K562 (cell line): Measurements from ENCODE around the gene ATP5MK. TPM values are rescaled to one million over a fixed set of nuclear protein-coding genes. Genes with fewer than 3 reads are reported as not detected.

Source experiments
- CEBPB ChIP-seq: fragments of 450-650 bp; IDR thresholded peaks from 2 replicates; pipeline ENCODE4 v1.6.1; 2016; ENCODE audit warnings: missing genetic modification characterization, missing compliant biosample characterization
- CHD4 ChIP-seq: fragments of 200-600 bp; sonication (generic); IDR thresholded peaks from 3 replicates; pipeline ENCODE4 v1.6.1; 2012; ENCODE audit warnings: low read depth, mild to moderate bottlenecking, mixed read lengths, low read length, inconsistent platforms; ENCODE audit not compliant: insufficient read depth, insufficient replicate concordance, poor library complexity, severe bottlenecking
- DMBX1 ChIP-seq: fragments of 250-450 bp; sonication (Bioruptor Pico); IDR thresholded peaks from 2 replicates; pipeline ENCODE4 v1.8.0; 2022; ENCODE audit warnings: inconsistent platforms, mild to moderate bottlenecking, moderate library complexity, borderline replicate concordance
- E2F5 ChIP-seq: sonication (generic); formaldehyde crosslinking; IDR thresholded peaks from 2 replicates; pipeline ENCODE4 v1.8.0; 2022; ENCODE audit warnings: mild to moderate bottlenecking, missing genetic modification reagents
- E2F6 ChIP-seq, 2 experiments: IDR thresholded peaks; 2 replicates each; pipeline ENCODE4 v1.6.1; 2011; ENCODE audit warnings: borderline replicate concordance in 1 of 2, control low read depth in 1 of 2, low read depth in 1 of 2, low read length in 1 of 2, mild to moderate bottlenecking in 1 of 2, mixed read lengths in 1 of 2, moderate library complexity in 1 of 2; ENCODE audit not compliant: insufficient read depth in 1 of 2, insufficient read length in 1 of 2, poor library complexity in 1 of 2, severe bottlenecking in 1 of 2; ENCODE audit errors: extremely low read depth in 1 of 2
- EP400 ChIP-seq: fragments of 450-650 bp; IDR thresholded peaks from 2 replicates; pipeline ENCODE4 v1.6.1; 2017; ENCODE audit warnings: antibody characterized with exemption, mild to moderate bottlenecking, moderate library complexity
- ERF ChIP-seq: fragments of 450-650 bp; formaldehyde crosslinking; IDR thresholded peaks from 2 replicates; pipeline ENCODE4 v1.4.0; 2020; ENCODE audit warnings: mild to moderate bottlenecking, mixed read lengths
- ETV1 ChIP-seq: fragments of 450-650 bp; conservative IDR thresholded peaks from 2 replicates; pipeline ENCODE4 v1.6.1; 2016; ENCODE audit warnings: missing genetic modification characterization, control low read depth, low read depth, missing compliant biosample characterization
- HMGN3 ChIP-seq: IDR thresholded peaks from 2 replicates; pipeline ENCODE4 v1.6.1; 2011; ENCODE audit warnings: borderline replicate concordance, low read depth, mild to moderate bottlenecking, mixed read lengths, low read length; ENCODE audit not compliant: insufficient read length; ENCODE audit errors: extremely low read depth
- KLF16 ChIP-seq: IDR thresholded peaks from 2 replicates; pipeline ENCODE4 v1.6.1; 2016; ENCODE audit warnings: antibody characterized with exemption
- MBD1 ChIP-seq: fragments of 250-450 bp; sonication (Bioruptor Pico); IDR thresholded peaks from 2 replicates; pipeline ENCODE4 v1.8.0; 2022; ENCODE audit warnings: inconsistent platforms
- MCM3 ChIP-seq: fragments of 450-650 bp; IDR thresholded peaks from 2 replicates; pipeline ENCODE4 v1.6.1; 2016
- NFRKB ChIP-seq: fragments of 450-650 bp; IDR thresholded peaks from 2 replicates; pipeline ENCODE4 v1.6.1; 2016; ENCODE audit warnings: low read depth
- SRF ChIP-seq, 2 experiments: fragments of 250-450, 450-650 bp in 1 of 2; sonication (Bioruptor Pico) in 1 of 2; sonication (generic) in 1 of 2; formaldehyde crosslinking; IDR thresholded peaks; 2 replicates each; pipeline versions ENCODE4 v1.5.0 to v1.5.1; 2020 to 2022; ENCODE audit warnings: mild to moderate bottlenecking in 1 of 2, missing genetic modification reagents in 1 of 2
- SUPT5H ChIP-seq: fragments of 450-650 bp; IDR thresholded peaks from 2 replicates; pipeline ENCODE4 v1.6.1; 2016
- TCF15 ChIP-seq: fragments of 250-450 bp; sonication (Bioruptor Pico); IDR thresholded peaks from 2 replicates; pipeline ENCODE4 v1.8.0; 2022; ENCODE audit warnings: moderate library complexity, mild to moderate bottlenecking, inconsistent platforms
- YY1 ChIP-seq, 3 experiments: IDR thresholded peaks; 2 replicates each; pipeline ENCODE4 v1.6.1; 2011; ENCODE audit warnings: low read length in 2 of 3, mild to moderate bottlenecking in 2 of 3, moderate library complexity in 2 of 3, borderline replicate concordance in 1 of 3, control low read depth in 1 of 3, low read depth in 1 of 3; ENCODE audit not compliant: insufficient read depth in 3 of 3, insufficient replicate concordance in 2 of 3, control insufficient read depth in 1 of 3, insufficient read length in 1 of 3; ENCODE audit errors: extremely low read depth in 1 of 3
- ZBTB9 ChIP-seq: fragments of 450-650 bp; formaldehyde crosslinking; IDR thresholded peaks from 2 replicates; pipeline ENCODE4 v1.4.0; 2020; ENCODE audit warnings: mild to moderate bottlenecking, moderate library complexity
- ZFP1 ChIP-seq: fragments of 450-650 bp; formaldehyde crosslinking; IDR thresholded peaks from 2 replicates; pipeline ENCODE4 v1.4.0; 2020; ENCODE audit warnings: mild to moderate bottlenecking, mixed read lengths
- ZNF253 ChIP-seq: fragments of 250-450 bp; sonication (Bioruptor Pico); conservative IDR thresholded peaks from 2 replicates; pipeline ENCODE4 v1.6.1; 2021; ENCODE audit warnings: mild to moderate bottlenecking
- ZNF263 ChIP-seq: sonication (generic); formaldehyde crosslinking; IDR thresholded peaks from 2 replicates; pipeline ENCODE4 v1.8.0; 2022; ENCODE audit warnings: mild to moderate bottlenecking, missing genetic modification reagents, borderline replicate concordance
- ZNF77 ChIP-seq: fragments of 250-450 bp; sonication (Bioruptor Pico); IDR thresholded peaks from 2 replicates; pipeline ENCODE4 v1.5.0; 2020
- polyA plus RNA-seq, 8 experiments: library from polyadenylated mRNA; depleted of rRNA in 4 of 8; stranded (reverse) in 5 of 8; unstranded in 3 of 8; fragments of >200 nt; fragmentation: Nextera tagmentation in 2 of 8; fragmentation: Illumina TruSeq in 1 of 8; extraction: Ambion mirVana in 2 of 8; extraction: Trizol in 1 of 8; gene quantifications; 2 replicates each; pipeline versions ENCODE4 v1.2.1 to v1.2.3, GENCODE V29; 2011 to 2014; ENCODE audit warnings: inconsistent platforms in 1 of 8, missing spikeins in 1 of 8
- total RNA-seq, 7 experiments: library from RNA; depleted of rRNA in 6 of 7; stranded (reverse); fragments of >200 nt in 6 of 7; fragmentation: Illumina TruSeq in 2 of 7; extraction: Trizol in 2 of 7; gene quantifications; 2 replicates each; pipeline versions ENCODE4 v1.2.1 to v1.2.3, GENCODE V29; 2011 to 2021; ENCODE audit warnings: low replicate concordance in 1 of 7

ATP5MK gene
- total and polyA plus RNA-seq, 9 of the 15 experiments (the other 6 are each of a cell fraction or from before 2014, with no cell fraction given), result 182 to 1,810 (median 741) TPM

GRCh38 chr10:103396067-103396788, at the start of gene ATP5MK, which contains the start of gene PDCD11 (continued):
- TF ChIP-seq ZBTB9 (CRISPR knock-in tag) (no peak), ERF (no peak), ETV1 (tag) (peak; percentile 78), MCM3 (no peak), EP400 (peak; percentile 94), ZNF263 (0 out of 2 replicates have a peak, but pooled peaks have one; percentile 27), CEBPB (tag) (no peak), MBD1 (CRISPR knock-in tag) (no peak), YY1 (IDR thresholded peaks at IDR 0.05; ENCODE audit: borderline replicate concordance in 1 of 3, control insufficient read depth in 1 of 3, extremely low read depth in 1 of 3, insufficient read depth in 3 of 3, insufficient read length in 1 of 3, insufficient replicate concordance in 2 of 3, low read depth in 1 of 3, low read length in 2 of 3) (no peak), E2F6 (IDR thresholded peaks at IDR 0.05; ENCODE audit: borderline replicate concordance in 1 of 2, extremely low read depth in 1 of 2, insufficient read depth in 1 of 2, insufficient read length in 1 of 2, low read depth in 1 of 2, low read length in 1 of 2, poor library complexity in 1 of 2, severe bottlenecking in 1 of 2) (peak; percentile 62 to 66), HMGN3 (no peak), CHD4 (no peak), ZNF253 (CRISPR knock-in tag) (no peak), SRF (CRISPR knock-in tag; IDR thresholded peaks at IDR 0.05) (peak in 1 of 2 experiments; percentile 30; a peak in 1 of 4 replicates), KLF16 (0 out of 2 replicates have a peak, but pooled peaks have one; percentile 57), TCF15 (CRISPR knock-in tag) (no peak), NFRKB (0 out of 2 replicates have a peak, but pooled peaks have one; percentile 50), E2F5 (CRISPR knock-in tag) (no peak), SUPT5H (peak; percentile 91), ZNF77 (CRISPR knock-in tag) (no peak), DMBX1 (CRISPR knock-in tag) (no peak), ZFP1 (CRISPR knock-in tag) (no peak)
